MCF 10A (cell line): Measurements from ENCODE around the gene MRO. TPM values are rescaled to one million over a fixed set of nuclear protein-coding genes. Genes with fewer than 3 reads are reported as not detected.

Experiments
- BruUV-seq: library from RNA; stranded (reverse); fragments of 400-500 nt; replicated peaks from 2 replicates; lab custom pipeline; 2021; lab: Mats Ljungman, UMichigan
- CTCF ChIA-PET: fragments of 300-600 bp; sonication (Branson Sonifier 250); formaldehyde crosslinking; extraction: SDS; loops from one replicate; lab custom pipeline; 2021; ENCODE audit warnings: antibody characterized with exemption, inconsistent platforms; lab: Yijun Ruan, JAX
- POLR2A ChIA-PET: fragments of 300-600, 350-650 bp; sonication (Branson Sonifier 250); formaldehyde crosslinking; extraction: SDS; loops from one replicate; lab custom pipeline; 2020; ENCODE audit warnings: antibody characterized with exemption, inconsistent platforms; lab: Yijun Ruan, JAX
- DNase-seq: peaks from one replicate; pipeline ENCODE4 v3.0.0-alpha.2; 2018; ENCODE audit not compliant: unreplicated experiment
- H3K27ac Mint-ChIP-seq: one replicate; pipeline ENCODE4 v1.8.0; 2022; ENCODE audit warnings: mild to moderate bottlenecking, low read depth, mixed read lengths; ENCODE audit not compliant: unreplicated experiment
- H3K27me3 Mint-ChIP-seq: one replicate; pipeline ENCODE4 v1.8.0; 2022; ENCODE audit warnings: mixed read lengths; ENCODE audit not compliant: insufficient read depth, unreplicated experiment
- H3K36me3 Mint-ChIP-seq: one replicate; pipeline ENCODE4 v1.8.0; 2022; ENCODE audit warnings: mild to moderate bottlenecking, moderate library complexity, mixed read lengths; ENCODE audit not compliant: insufficient read depth, unreplicated experiment
- H3K4me1 Mint-ChIP-seq: one replicate; pipeline ENCODE4 v1.8.0; 2022; ENCODE audit warnings: mixed read lengths; ENCODE audit not compliant: insufficient read depth, unreplicated experiment
- H3K4me3 Mint-ChIP-seq: one replicate; pipeline ENCODE4 v1.8.0; 2022; ENCODE audit warnings: mild to moderate bottlenecking, moderate library complexity, mixed read lengths; ENCODE audit not compliant: unreplicated experiment
- H3K9me3 Mint-ChIP-seq: one replicate; pipeline ENCODE4 v1.8.0; 2022; ENCODE audit warnings: mixed read lengths; ENCODE audit not compliant: unreplicated experiment
- intact Hi-C: fragments of 100-400 bp; cut with micrococcal nuclease; formaldehyde crosslinking; loops from 2 replicates; pipeline ENCODE4 v1.14.1; 2022
- total RNA-seq: library from RNA; stranded (reverse); gene quantifications from 2 replicates; pipeline ENCODE4 v1.2.3, GENCODE V29; 2022
- TF ChIP-seq, protein P1 (sequence below): fragments of 200-600 bp; IDR thresholded peaks from one replicate; pipeline ENCODE4 v1.8.0; 2022; ENCODE audit warnings: antibody characterized with exemption, mild to moderate bottlenecking; ENCODE audit not compliant: unreplicated experiment

Gene MRO
- total RNA-seq, 1 experiment from 2014 or later: not detected

GRCh38 chr18:50847192-50847591 lies 27.4 kb upstream of the MRO start:
- intact Hi-C loops: no loop called here
- H3K27ac Mint-ChIP-seq: no peak overlapping the region
- H3K4me3 Mint-ChIP-seq: no peak overlapping the region
- no peaks in the 10 kb centered on the region for H3K27me3 Mint-ChIP-seq
- H3K4me1 Mint-ChIP-seq: peaks cover 11% of the 10 kb centered on the region
- BruUV-seq: no TSS peak
- DNase-seq: peak; percentile 44
- no peaks in the 10 kb centered on the region for H3K9me3 Mint-ChIP-seq
- ChIA-PET CTCF (interaction anchor here (1.1 kb wide), 1 partner anchor 27 kb away, joined by 3 read pairs; no protein-coding TSS in a partner anchor), POLR2A (no interaction called here)
- TF ChIP-seq, protein P1, sequence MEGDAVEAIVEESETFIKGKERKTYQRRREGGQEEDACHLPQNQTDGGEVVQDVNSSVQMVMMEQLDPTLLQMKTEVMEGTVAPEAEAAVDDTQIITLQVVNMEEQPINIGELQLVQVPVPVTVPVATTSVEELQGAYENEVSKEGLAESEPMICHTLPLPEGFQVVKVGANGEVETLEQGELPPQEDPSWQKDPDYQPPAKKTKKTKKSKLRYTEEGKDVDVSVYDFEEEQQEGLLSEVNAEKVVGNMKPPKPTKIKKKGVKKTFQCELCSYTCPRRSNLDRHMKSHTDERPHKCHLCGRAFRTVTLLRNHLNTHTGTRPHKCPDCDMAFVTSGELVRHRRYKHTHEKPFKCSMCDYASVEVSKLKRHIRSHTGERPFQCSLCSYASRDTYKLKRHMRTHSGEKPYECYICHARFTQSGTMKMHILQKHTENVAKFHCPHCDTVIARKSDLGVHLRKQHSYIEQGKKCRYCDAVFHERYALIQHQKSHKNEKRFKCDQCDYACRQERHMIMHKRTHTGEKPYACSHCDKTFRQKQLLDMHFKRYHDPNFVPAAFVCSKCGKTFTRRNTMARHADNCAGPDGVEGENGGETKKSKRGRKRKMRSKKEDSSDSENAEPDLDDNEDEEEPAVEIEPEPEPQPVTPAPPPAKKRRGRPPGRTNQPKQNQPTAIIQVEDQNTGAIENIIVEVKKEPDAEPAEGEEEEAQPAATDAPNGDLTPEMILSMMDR: no peak
- H3K36me3 Mint-ChIP-seq: no peaks in the 10 kb centered on the region

DNA sequence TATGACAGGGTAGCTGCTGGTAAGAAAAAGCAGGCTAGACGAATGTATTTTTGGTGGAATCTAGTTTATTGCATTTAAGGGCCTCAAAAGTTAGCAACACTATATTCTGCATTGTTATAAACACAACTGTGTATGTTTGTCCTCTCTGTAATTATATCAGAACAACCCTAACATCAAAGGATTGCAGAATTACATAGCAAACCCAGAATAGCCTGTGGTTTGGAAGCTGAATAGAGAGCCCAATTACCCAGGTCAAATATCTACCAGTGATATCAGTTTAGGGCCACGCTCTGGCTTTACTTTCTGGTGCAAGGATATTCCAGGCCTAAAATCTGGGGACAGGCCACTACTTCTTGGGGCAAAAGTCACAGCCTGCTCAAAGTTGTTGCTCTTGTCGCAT lies 25.1 kb upstream of the MRO start:
- Mint-ChIP-seq H3K36me3 (no peaks in the 10 kb centered on the region), H3K27me3 (no peaks in the 10 kb centered on the region), H3K4me1 (peaks cover 11% of the 10 kb centered on the region), H3K4me3 (no peak overlapping the region), H3K9me3 (no peaks in the 10 kb centered on the region), H3K27ac (no peak overlapping the region)
- intact Hi-C loops: no loop called here
- BruUV-seq: no TSS peak
- DNase-seq: no peak
- TF ChIP-seq, protein P1: no peak
- CTCF ChIA-PET: interaction anchor here (2.4 kb wide), 1 partner anchor 25 kb away, joined by 13 read pairs; the partner anchor contains the start of gene MRO
- POLR2A ChIA-PET: no interaction called here

DNA sequence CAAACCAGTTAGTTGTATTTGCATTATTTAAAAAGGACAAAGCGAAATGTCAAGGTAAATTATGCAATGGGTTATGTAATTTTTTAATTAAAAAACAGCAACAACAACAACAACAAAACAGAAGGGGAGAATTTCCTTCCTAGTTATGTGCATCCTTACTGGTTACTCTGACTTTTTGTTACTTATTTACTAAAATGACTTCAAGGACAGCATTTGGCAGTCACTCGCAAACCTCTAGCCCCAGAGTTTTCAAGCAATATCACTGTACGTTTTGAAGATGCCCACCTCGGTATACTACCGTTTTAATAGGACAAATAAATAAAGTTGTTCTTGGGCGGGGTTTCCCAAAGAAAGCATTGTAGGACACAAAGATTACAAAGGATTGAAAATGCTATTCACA lies 24.7 kb upstream of the MRO start:
- no peak overlapping the region for H3K27ac Mint-ChIP-seq
- no peaks in the 10 kb centered on the region for H3K9me3 Mint-ChIP-seq
- no peak overlapping the region for H3K4me3 Mint-ChIP-seq
- H3K4me1 Mint-ChIP-seq: peaks cover 7% of the 10 kb centered on the region
- no peaks in the 10 kb centered on the region for H3K36me3 Mint-ChIP-seq
- no peak for DNase-seq
- intact Hi-C loops: no loop called here
- no peaks in the 10 kb centered on the region for H3K27me3 Mint-ChIP-seq
- TF ChIP-seq, protein P1: no peak
- no TSS peak for BruUV-seq
- CTCF ChIA-PET: interaction anchor here (0.7 to 2.4 kb wide), 2 partner anchors 24 to 1354 kb away, joined by 3 to 13 read pairs; partner anchors contain the start of gene MRO
- POLR2A ChIA-PET: interaction anchor here (0.7 kb wide), 1 partner anchor 24 kb away, joined by 4 read pairs; no protein-coding TSS in a partner anchor

DNA sequence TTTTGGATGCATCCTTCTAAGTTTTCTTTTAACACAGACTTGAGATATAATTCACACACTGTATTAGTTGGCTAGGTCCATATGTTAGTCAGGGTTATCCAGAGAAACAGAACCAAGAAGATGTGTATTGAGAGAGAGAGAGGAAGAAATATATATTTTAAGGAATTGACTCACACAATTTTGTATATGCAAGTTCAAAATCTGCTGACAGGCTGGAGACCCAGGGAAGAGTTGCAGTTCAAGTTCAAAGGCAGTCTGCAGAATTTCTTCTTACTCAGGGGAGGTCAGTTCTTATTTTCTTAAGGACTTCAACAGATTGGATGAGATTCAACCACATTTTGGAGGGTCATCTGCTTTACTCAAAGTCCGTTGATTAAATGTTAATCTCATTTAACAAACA lies 23.0 kb upstream of the MRO start:
- H3K4me3 Mint-ChIP-seq: no peak overlapping the region
- no peak overlapping the region for H3K27ac Mint-ChIP-seq
- TF ChIP-seq, protein P1: no peak
- intact Hi-C loops: no loop called here
- no peak for DNase-seq
- ChIA-PET POLR2A (interaction anchor here (0.6 to 0.7 kb wide), 2 partner anchors 24 to 256 kb away, joined by 3 to 5 read pairs; no protein-coding TSS in a partner anchor), CTCF (interaction anchor here (0.9 to 2.9 kb wide), 4 partner anchors 22 to 211 kb away, joined by 3 to 8 read pairs (median 4); no protein-coding TSS in a partner anchor)
- peaks cover 10% of the 10 kb centered on the region for H3K4me1 Mint-ChIP-seq
- no TSS peak for BruUV-seq
- no peaks in the 10 kb centered on the region for H3K36me3 Mint-ChIP-seq
- no peaks in the 10 kb centered on the region for H3K9me3 Mint-ChIP-seq
- no peaks in the 10 kb centered on the region for H3K27me3 Mint-ChIP-seq
